Smooth muscle cell (in vitro differentiated cells): ENCODE results near the gene ACP7. TPM values are rescaled to one million over a fixed set of nuclear protein-coding genes. Genes with fewer than 3 reads are reported as not detected.

Source experiments
- DNase-seq: peaks from one replicate; lab custom pipeline; 2025; ENCODE audit not compliant: unreplicated experiment; lab: John Stamatoyannopoulos, UW
- H2AFZ ChIP-seq: fragments of 200-600 bp; sonication (generic); 2 replicates; pipeline ENCODE4 v1.6.0; 2016; ENCODE audit warnings: antibody characterized with exemption, low read depth, mild to moderate bottlenecking
- H3F3A ChIP-seq: fragments of 200-600 bp; sonication (generic); 2 replicates; pipeline ENCODE4 v1.6.0; 2017; ENCODE audit warnings: antibody characterized with exemption, low read depth
- H3K27ac ChIP-seq: fragments of 200-600 bp; sonication (generic); 2 replicates; pipeline ENCODE4 v1.5.1; 2016; ENCODE audit warnings: low read depth, mild to moderate bottlenecking
- H3K27me3 ChIP-seq: fragments of 200-600 bp; sonication (generic); 2 replicates; pipeline ENCODE4 v1.6.1; 2016; ENCODE audit warnings: low read depth, mild to moderate bottlenecking
- H3K36me3 ChIP-seq: fragments of 200-600 bp; sonication (generic); 2 replicates; pipeline ENCODE4 v1.5.1; 2016; ENCODE audit warnings: low read depth
- H3K4me1 ChIP-seq: fragments of 200-600 bp; sonication (generic); 2 replicates; pipeline ENCODE4 v1.5.1; 2016; ENCODE audit warnings: low read depth
- H3K4me2 ChIP-seq: fragments of 200-600 bp; sonication (generic); 2 replicates; pipeline ENCODE4 v1.6.0; 2016; ENCODE audit warnings: mild to moderate bottlenecking
- H3K4me3 ChIP-seq: fragments of 200-600 bp; sonication (generic); 2 replicates; pipeline ENCODE4 v1.5.1; 2016; ENCODE audit warnings: mild to moderate bottlenecking
- H3K79me2 ChIP-seq: fragments of 200-600 bp; sonication (generic); 2 replicates; pipeline ENCODE4 v1.6.0; 2016; ENCODE audit warnings: low read depth, mild to moderate bottlenecking
- H3K9ac ChIP-seq: fragments of 200-600 bp; sonication (generic); 2 replicates; pipeline ENCODE4 v1.6.0; 2016; ENCODE audit warnings: low read depth
- H3K9me3 ChIP-seq: fragments of 200-600 bp; sonication (generic); replicated peaks from 2 replicates; pipeline ENCODE4 v1.5.1; 2016; ENCODE audit warnings: low read depth
- H4K20me1 ChIP-seq: fragments of 200-600 bp; sonication (generic); 2 replicates; pipeline ENCODE4 v1.6.0; 2016; ENCODE audit warnings: low read depth
- CTCF ChIP-seq: fragments of 200-600 bp; sonication (generic); IDR thresholded peaks from 2 replicates; pipeline ENCODE4 v1.5.1; 2017; ENCODE audit warnings: borderline replicate concordance, mild to moderate bottlenecking, antibody characterized with exemption; ENCODE audit not compliant: insufficient read depth, poor library complexity, severe bottlenecking
- WGBS: methylation state at CpG from one replicate; pipeline ENCODE4 v1.1.7; 2016; ENCODE audit warnings: low lambda C conversion rate; 5-methylcytosine and 5-hydroxymethylcytosine counted together
- polyA plus RNA-seq: library from polyadenylated mRNA; unstranded; fragments of >200 nt; fragmentation: Nextera tagmentation; extraction: Ambion mirVana; gene quantifications from 2 replicates; pipeline ENCODE4 v1.2.1, GENCODE V29; 2016
- total RNA-seq: library from RNA; depleted of rRNA; stranded (reverse); fragments of >200 nt; gene quantifications from 2 replicates; pipeline ENCODE4 v1.2.3, GENCODE V29; 2014

Gene ACP7
- total and polyA plus RNA-seq, 2 experiments from 2014 or later = 2.2 TPM; not detected in 1

GRCh38 chr19:39097299-39097698 lies 13.1 kb downstream of the ACP7 start:
- Histone ChIP-seq H3F3A (no peaks in the 10 kb centered on the region), H3K4me2 (no peak overlapping the region), H3K36me3 (no peaks in the 10 kb centered on the region), H3K4me1 (no peaks in the 10 kb centered on the region), H3K9me3 (no peaks in the 10 kb centered on the region), H4K20me1 (no peaks in the 10 kb centered on the region), H3K9ac (no peak overlapping the region), H3K4me3 (no peak overlapping the region), H3K27me3 (peaks cover 17% of the 10 kb centered on the region), H3K79me2 (no peaks in the 10 kb centered on the region), H3K27ac (no peak overlapping the region), H2AFZ (no peak overlapping the region)
- DNase-seq = no peak
- WGBS = 94% methylated on average over 5 of the region's 5 CpGs
- TF ChIP-seq CTCF = no peak

GRCh38 chr19:39097721-39098120 lies 13.6 kb downstream of the ACP7 start:
- WGBS = 87% methylated on average over 2 of the region's 2 CpGs
- Histone ChIP-seq H3K36me3 (no peaks in the 10 kb centered on the region), H3K4me3 (no peak overlapping the region), H3K27ac (no peak overlapping the region), H4K20me1 (no peaks in the 10 kb centered on the region), H3K79me2 (no peaks in the 10 kb centered on the region), H2AFZ (no peak overlapping the region), H3K9me3 (no peaks in the 10 kb centered on the region), H3K4me1 (no peaks in the 10 kb centered on the region), H3K4me2 (no peak overlapping the region), H3F3A (no peaks in the 10 kb centered on the region), H3K9ac (no peak overlapping the region), H3K27me3 (peaks cover 17% of the 10 kb centered on the region)
- DNase-seq = no peak
- TF ChIP-seq CTCF = no peak

GRCh38 chr19:39098365-39099269 lies 14.4 kb downstream of the ACP7 start:
- 58% methylated on average over 35 of the region's 53 CpGs for WGBS
- no peaks in the 10 kb centered on the region for H3K4me1 ChIP-seq
- H2AFZ ChIP-seq = no peak overlapping the region
- H3K79me2 ChIP-seq = no peaks in the 10 kb centered on the region
- H3K4me3 ChIP-seq = no peak overlapping the region
- H3K27me3 ChIP-seq = peaks cover 17% of the 10 kb centered on the region
- H3F3A ChIP-seq = no peaks in the 10 kb centered on the region
- H3K9me3 ChIP-seq = no peaks in the 10 kb centered on the region
- no peaks in the 10 kb centered on the region for H4K20me1 ChIP-seq
- H3K4me2 ChIP-seq = no peak overlapping the region
- DNase-seq = no peak
- H3K36me3 ChIP-seq = no peaks in the 10 kb centered on the region
- no peak overlapping the region for H3K9ac ChIP-seq
- H3K27ac ChIP-seq = no peak overlapping the region
- TF ChIP-seq CTCF = no peak
